Activated CD4-positive, CD25-positive, alpha-beta regulatory T cell treated with anti-CD3 and anti-CD28 coated beads, Interleukin-2, amount 50 U/mL, for 24 hours (primary cell): ENCODE measurements around the gene GYPC.

Experiments
- ATAC-seq, 2 donors: fragments of 150-1000 bp; cut with Tn5 transposase; one replicate each; pipeline ENCODE4 v1.10.0; 2021; ENCODE audit warnings: mild to moderate bottlenecking in 1 of 2, moderate library complexity in 1 of 2

The GYPC gene

DNA sequence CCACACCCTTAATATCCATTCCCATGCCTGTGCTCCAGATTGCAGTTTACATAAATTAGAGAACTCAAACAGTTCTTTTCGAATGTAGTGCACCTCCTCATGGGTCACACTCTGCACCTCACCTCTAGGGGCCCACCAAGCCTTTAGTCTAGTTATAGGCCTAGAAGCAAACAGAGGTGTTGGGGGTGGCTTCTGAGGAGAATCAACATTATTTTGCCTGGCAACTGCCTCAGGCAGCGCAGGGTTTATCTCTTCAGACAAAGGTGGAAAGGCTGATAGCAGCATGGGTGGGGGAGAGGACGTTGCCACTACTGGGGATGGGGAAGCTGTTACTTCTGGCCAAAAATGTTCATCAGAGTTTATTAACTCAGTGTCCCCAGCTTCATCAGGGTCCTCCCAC, 5.0 kb upstream of the GYPC start:
- ATAC-seq = no peak

DNA sequence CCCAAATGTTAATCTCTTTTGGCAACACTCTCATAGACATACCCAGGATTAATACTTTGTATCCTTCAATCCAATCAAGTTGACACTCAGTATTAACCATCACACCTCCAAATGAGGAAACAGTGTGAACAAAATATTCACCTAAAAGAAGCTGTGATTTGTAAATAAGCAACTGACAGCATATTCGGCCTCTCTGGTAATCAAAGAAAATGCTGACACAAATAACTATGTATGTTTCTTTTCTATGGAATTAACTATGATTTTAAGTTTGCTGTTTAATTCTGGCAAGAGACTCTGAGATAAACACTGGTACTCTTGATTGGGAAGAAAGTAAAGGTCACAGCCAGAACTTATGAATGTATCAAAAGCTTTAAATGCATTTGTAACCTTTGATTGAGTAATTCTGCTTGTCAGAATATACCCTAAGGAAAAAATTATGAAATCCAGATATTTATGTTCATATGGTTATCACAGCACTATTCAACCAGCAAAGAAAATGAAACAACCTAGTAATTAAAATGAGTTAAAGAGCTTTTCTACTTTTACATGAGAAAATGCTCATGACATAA, 3.6 kb upstream of the GYPC start:
- ATAC-seq = no peak

DNA sequence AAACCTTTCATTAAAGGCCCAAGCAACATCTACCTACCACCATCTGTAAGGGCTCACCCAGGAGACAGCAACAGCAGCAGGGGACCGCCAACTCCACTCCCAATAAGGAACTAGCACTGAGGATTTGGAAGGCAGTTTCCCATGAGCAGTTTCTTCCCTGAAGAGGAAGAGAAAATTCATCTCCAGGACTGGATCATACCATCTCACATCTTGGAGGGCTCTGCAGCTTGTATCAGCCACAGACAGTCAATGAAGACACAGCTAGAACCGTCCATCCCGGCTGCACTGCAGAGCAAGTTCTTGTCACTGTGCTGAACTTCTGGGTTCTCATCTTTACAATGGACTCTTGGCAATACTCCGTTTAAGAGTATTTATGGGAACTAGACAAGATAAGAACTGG, 2.8 kb upstream of the GYPC start:
- no peak for ATAC-seq

DNA sequence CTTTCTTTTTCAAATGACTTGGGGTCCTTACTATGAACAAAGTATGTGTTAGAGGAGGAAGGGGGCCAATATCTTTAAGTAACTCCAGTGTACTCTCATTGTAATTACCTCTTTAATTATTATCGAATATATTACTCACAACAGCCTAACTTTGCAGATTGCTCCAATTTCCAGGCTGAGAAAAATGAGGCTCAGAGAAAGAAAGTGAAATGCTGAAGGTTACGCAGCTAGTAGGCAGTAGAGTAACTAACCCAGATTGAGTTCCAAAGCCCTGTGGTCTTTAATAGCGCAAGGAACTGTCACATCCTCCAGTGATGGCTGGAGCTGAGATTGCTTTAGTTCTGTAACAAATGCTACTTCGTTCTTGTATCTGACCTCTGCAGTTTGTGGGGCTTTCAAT, 2.2 kb upstream of the GYPC start:
- no peak for ATAC-seq

DNA sequence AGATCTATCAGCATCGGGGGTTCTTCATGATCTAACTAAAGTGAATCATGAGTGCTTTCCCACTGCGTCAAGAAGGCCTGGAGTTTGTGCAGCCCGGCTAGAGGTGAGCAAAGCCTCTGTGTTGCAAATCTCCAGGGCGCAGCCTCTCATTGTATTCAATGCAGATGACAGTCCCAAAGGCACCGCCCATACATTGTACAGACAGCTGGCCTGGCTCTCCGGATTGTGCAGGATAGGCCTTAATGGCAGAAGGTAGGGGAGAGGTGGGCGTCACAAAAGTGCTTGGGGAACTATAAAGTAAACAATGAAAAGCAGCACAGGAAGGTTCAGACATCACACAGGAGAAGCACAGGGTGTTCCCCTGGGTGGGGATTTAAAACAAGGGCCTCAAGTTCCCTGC, 907 bp upstream of the GYPC start:
- ATAC-seq = no peak

DNA sequence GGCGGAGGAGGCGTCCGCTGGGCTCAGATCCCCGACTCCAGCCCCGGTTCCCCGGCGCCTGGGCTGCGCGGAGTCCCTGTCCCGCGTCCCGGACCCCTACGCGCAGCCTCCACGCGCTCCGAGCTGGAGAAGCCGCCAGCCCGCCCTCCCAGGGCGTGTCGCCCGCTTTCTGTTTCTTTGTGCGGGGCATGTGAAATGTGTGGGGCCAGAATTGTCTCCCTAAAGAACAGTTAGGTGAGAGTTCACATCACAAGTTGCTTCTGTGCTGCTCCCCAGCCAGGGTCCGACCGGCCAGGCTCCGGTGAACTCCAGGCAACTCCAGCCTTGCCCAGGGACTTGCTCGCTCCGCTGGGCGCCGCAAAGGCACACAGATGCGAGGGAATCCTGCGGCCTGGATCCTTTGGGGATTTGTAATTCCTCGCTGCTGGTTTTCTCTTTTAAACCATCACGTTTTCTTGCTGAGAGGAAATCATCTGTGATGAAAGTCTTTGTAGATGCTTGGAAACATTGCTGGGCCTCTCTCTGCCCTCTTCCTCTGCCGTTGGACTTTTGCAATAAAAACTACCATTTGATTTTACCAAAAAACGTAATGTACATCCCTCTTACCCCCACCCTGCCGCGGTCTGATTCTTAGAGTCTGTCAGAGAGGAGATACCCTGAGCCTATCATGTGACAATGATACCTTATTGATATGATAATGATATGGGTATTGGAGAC, 631 bp downstream of the GYPC start:
- peak; percentile 43 to 47 for ATAC-seq

DNA sequence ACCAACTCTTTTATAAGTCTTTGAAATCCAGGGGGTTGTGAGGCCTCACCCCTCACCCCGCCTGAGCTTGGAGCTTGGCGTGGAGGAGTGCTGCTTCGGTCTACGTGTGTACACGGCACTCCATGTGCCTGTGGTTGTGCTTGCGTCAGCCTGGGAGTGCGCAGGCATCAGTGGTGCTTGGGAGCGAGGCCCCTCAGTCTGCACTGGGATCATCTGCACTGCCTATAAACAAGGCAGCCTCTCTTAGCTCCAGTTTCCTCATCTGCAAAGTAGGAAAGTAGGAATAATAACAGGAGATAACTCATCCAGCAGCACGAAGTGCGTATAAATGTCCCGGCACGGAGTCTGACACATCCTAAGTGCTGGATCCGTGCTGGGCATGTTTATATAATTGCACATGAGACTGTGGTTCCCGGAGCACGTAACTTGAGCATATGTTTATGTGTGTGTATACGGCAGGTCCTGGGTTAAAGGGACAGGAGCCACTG, 1.2 kb downstream of the GYPC start:
- peak; percentile 33 to 34 for ATAC-seq

DNA sequence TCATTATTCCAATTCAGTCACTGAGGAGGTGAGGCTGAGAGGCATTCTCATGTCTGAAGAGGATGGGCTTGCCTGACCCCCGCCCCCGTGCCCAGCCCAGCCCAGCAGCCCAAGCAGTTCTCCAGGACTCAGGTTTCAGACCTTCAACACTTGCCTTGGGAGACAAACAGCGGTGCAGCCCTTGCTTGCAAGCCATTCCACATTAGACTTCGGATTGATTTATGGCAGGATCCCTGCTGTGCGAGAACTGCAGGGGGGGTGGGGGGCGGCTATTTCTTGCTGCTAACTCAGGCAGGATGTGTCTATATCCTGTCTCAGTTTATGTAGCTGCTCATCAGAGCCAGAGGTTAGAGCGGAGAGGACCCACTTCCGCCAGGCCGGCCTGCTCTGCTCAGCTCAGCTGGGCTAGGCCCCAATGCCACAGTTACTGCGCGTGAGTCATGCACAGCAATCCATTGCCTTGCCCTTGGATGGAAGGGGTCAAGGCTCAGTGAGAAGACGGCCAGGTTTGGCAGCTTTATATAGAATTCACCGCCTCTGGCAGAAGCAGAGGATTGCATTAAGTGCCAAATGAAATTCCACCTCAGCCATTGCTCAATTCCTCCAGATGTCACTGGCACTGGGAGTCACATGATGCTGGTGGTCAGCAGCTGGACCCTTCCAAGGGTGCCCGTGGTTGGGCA, 1.8 kb downstream of the GYPC start:
- ATAC-seq = peak; percentile 75 to 78

DNA sequence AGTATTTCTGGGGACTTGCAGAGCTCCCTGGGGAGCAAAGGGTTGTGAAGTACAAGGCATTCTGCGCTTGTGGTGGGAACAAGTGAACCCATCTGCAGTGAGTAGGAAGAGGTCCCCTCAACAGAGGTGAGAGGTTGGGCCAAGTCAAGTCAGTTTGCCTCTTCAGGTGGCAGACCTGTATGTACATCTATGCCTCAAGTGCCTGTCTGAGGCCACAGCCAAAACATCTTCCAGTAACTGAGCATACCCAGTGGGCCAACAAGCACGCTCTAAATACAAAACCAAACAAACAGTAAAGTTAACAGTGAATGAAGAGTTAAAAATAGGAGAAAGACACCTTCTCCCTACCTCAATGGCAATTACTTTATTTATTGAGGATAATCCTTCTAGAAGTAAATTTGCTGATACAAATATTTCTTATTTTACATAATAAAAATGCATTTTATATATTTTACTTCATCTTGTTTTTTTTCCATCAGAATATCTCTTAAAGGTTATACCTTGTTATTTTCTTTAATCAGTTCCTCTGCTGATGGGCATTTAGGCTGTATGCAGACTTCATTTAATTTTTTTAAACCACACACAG, 2.5 kb downstream of the GYPC start:
- ATAC-seq = no peak

DNA sequence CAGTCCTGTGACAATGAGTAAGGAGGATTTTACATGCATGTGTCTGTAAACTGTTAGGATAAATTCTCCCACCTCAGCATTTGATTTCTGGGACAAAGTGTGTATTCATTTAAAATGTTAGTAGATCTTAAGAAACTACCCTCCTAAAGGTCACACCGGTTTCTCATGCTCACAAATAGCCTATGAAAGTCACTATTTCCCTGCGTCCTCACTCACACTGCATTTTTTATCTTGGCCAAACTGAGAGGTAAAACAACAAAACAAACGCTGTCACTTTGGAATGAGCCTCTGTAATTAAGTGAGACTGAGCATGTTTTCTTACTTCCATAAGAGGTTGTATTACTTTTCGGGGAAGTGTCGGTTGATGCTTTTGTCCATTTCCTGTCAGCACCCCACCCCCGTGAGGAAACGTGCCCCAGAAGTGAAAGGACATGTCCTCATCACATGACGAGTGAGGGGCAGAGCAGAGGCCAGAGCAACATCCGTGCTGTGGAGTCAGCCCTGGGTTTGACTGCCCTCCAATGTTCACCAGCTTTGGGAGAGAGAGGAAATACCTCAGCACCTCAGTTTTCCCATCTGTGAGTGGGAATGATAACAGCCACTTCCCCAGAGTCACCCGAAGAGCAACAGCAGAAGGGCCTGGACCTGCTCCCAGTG, 3.1 kb downstream of the GYPC start:
- peak; percentile 14 to 34 for ATAC-seq

DNA sequence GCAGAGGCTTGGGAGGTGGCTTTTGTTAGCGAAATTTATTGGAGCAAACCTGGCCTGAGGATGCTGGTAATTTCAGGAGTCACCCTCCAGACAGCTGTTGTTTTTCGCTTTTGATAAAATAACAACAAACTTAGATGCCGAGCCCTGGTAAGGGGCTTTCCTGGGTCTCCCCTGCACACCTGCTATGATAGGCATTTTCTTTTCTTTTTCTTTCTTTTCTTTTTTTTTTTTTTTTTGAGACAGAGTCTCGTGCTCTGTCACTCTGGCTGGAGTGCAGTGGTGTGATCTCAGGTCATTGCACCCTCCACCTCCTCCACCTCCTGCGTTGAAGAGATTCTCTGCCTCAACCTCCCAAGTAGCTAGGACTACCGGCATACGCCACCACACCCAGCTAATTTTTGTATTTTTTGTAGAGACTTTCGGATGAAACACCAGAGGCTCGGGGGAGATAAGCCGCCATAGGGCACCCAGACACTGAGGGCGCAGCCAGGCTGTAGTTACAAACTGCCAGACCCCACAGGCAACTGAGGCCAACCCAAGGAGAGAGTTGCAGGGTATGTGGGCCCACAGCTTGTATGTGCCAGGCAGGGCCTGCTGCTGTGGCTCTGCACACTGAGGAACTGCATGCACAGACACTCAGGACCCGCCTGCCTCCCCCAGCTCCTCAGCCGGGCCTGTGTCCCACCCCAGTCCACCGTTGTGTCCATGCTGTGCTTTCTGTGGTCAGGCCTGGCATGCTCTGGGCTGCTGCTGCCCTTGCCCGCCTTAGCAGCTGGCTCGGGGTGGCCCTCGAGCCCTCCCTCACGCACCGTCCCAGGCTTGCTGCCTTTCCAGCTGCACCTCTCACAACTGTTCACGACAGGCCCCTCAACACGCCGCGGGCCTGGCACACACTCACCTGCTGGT, 3.9 kb downstream of the GYPC start:
- no peak for ATAC-seq

DNA sequence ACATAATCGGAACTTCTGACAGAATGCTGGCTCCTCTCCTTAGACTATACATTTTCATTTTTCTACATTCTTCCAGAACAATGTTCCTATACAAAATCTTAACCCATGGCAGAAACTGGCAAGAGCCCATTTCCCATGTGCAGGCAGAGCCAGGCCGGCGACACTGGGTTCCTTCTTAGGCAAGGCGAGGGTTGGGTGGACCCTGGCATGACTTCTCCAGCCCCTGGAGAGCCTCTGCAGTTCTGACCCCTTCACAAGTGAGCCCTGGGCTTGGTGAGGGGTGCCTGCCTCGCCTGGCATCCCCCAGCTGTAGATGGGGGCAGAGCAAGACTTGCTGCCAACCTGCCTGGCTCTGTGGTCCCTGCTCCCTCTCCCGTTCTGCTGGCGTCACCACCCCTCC, 5.0 kb downstream of the GYPC start:
- ATAC-seq = no peak

DNA sequence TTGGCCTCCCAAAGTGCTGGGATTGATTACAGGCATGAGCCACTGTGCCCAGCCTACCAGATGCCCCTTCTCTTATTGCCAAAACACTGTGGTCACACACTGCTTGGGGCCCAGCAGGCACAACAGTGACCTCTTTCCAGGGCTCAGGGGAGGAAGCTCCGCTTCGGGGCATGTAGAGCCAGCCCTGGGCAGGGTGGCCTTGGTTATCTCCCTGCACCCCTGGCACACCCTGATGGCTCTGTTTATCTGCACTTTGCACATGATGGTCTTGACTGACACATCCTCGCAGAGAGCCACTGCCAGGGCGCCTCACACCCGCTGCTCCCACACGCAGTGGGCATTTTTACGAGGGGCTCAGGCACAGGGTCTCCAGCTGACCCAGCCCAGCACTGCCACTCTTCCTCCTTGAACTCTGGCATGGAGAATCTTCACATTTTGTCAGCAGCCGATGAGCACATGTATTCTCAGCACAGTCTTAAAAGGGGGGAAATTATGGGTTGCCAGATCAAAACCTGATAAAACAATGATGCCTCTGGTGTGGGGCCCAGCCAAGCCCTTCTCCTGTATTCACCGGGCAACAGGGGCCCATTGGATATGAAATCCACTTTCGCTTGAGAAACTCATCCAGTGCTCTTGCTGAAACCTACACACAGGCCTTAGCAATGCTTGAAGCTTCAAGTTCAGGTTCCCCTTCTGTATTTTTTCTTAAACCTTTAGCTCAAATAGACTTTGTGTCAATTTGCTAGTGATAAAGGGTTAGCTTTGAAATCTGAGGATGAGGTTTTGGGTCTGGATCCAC, 5.9 kb downstream of the GYPC start:
- no peak for ATAC-seq

DNA sequence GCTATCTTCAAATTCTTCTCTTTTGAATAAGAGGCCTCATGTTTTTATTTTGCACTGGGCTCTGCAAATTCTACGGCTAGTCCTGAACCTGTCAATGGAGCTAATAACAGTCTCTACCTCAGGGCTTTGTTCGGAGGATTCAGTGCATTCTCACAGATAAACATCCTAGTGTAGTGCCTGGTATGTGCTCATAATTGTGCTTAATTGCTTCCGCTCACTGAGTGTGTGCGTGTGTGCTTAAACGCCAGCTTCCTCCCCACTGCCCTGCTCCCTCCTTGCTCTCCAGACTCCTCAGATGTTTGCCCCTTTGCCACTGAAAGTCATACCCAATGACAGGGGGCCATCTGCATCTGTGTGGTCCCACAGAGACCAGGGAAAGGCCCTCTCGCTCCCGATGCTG, 6.7 kb downstream of the GYPC start:
- ATAC-seq = no peak

DNA sequence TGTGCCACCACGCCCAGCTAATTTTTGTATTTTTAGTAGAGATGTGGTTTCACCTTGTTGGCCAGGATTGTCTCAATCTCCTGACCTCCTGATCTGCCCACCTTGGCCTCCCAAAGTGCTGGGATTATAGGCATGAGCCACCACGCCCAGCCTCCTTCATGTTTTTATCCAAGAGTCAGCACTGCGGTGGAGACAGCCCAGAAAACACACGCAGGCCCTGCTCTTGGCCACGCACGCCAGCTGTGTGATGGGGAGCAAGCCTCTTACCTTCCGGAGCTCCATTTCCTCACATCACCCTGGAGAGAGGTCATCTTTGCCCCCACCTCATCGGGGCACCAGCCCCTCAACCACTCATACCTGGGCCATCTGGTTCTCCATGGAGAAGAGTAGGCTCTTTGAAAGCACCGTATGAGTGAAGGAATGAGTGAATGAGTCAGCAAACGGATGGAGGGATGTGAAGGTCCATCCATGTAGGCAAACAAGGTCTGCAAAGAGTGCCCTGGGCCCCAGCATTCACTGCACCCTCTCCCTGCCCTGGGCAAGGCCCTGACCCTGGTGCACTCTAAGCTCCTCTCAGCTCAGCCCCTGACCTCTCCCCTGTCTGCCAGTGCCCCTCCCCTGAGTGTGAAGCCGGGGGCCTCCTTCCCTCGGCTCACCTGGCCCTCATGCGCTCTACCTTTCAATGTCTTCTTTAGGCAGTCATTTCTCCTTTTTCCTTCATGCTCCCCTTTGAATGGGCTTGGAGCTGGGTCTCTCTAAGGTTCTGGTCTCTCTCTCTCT, 7.4 kb downstream of the GYPC start:
- ATAC-seq = no peak

DNA sequence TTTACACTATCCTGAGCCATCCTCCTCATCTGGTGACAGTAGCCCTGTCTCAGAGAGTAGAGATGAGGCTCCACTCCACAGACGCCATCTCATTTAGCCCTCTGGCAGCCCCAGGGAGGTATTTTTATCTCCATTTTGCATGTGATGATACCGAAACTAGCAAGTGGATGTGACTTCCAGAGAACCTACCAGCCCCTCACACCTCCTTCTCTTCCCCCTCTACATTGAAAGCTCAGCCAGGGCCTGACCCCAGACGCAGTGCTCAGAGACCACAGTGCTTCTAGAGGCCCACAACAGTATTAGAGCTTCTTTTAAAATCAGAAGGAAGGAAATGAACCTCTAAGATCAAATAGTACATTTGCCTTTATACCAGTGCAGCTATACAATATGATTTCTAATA, 8.3 kb downstream of the GYPC start:
- ATAC-seq = peak; percentile 44 to 61

DNA sequence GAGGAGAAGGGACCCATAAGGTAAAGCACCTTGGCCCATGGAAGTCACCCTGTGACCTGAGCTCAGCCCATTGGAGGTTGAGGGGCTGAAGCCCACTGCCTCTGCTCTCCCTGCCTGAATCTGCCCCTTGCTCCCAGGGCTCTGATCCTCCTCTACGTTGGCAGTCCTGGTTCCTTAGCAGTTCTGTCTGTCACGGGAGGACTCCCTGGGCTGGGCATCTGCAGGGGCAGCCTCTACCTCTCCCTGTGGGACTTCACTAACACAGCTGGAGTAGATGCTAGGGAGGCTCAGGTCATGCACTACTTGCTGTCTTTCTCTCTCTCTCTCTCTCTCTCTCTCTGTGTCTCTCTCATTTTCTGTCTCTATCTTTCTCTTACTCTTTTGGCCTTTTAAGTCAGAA, 8.7 kb downstream of the GYPC start:
- no peak for ATAC-seq

DNA sequence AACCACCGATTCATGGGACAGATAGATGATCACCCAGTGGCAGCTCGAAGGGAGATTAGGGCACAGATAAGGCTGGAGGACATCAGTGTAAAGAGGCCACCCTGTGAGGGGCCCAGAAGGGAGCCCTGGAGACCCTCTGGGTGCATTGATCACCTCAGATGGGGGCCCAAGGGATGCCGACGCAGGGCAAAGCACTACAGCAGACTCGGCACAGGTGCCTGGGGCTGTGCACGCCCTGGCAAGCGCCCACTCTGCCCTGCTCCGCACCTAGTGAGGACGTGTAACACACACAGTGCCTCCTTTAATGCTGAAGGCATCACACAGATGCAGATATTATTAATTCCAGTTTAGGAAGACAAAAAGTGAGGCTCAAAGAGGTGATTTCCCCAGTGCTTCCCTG, 9.5 kb downstream of the GYPC start:
- ATAC-seq = no peak

DNA sequence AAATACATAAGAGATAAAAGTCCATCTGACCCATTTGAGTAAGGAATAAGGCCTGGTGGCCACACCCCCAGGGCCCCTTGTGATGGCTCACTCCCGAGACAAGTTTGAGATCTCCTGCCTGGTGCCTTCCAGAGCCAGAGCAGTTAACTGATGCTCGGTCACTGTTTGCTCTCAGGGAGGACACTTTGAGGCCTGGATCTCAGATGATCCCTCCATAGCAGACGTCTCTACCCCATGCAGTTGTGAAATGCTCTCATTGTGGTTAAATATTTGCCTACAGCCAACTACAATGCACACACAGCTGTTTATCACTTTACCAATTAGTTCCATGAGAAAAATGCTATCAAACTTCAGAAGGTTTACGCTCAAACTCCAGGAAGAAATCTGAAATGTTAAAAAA, 12.3 kb downstream of the GYPC start:
- no peak for ATAC-seq

DNA sequence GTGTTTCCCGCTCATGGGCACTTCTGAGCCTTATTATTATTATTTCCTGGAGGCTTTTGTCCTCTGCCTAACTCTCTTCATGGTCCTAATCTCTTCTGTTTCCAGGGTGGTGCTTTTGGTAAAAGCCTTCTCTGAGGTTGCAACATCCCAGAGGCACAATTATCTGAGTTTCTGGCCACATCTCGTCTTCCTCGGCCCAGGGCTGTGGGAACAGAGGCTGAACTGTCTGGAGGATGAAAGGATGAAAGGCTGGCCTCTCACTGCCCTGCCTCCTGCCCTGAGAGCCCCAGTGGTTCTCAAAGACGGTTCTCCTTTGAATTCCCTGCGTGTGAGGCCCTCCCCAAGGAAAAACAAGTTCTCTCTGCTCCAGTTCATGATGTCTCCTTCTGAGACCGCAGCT, 13.8 kb downstream of the GYPC start:
- ATAC-seq = no peak

DNA sequence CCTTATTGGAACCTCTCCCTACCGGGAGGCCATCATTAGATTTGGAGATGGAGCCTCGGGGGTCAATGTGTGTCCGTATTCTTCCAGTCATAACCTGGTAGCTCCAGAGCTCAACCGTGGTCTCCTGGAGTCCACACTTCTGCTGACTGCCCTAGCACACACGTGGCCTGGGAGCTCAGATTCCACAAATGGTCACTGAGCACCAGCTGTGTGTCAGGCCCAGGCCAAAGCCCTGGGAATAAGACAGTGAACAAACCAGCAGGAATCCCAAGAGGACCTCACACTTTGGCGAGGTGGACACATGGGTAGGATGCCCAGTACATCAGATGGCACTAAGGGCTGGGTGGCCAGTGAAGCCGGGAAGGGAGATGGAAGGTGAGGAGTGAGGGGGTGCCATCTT, 15.5 kb downstream of the GYPC start:
- ATAC-seq = no peak
